Forelimb muscle (tissue), 1 donor: ENCODE data around the gene ASB3. TPM values are rescaled to one million over a fixed set of nuclear protein-coding genes. Genes with fewer than 3 reads are reported as not detected.
"Not testable (repeated sequence)": the region's sequence is repeated elsewhere in the genome, so short reads cannot be mapped to it uniquely, and the experiment has no call there.

Source experiments
- DNase-seq: peaks from one replicate; pipeline ENCODE4 v3.0.0-alpha.2; 2013; ENCODE audit warnings: low read depth
- polyA plus RNA-seq: library from polyadenylated mRNA; unstranded; fragments of 120-200 nt; gene quantifications from one replicate; pipeline ENCODE4 v1.2.1, GENCODE V29; 2013; ENCODE audit not compliant: insufficient read length

The ASB3 gene, protein sequence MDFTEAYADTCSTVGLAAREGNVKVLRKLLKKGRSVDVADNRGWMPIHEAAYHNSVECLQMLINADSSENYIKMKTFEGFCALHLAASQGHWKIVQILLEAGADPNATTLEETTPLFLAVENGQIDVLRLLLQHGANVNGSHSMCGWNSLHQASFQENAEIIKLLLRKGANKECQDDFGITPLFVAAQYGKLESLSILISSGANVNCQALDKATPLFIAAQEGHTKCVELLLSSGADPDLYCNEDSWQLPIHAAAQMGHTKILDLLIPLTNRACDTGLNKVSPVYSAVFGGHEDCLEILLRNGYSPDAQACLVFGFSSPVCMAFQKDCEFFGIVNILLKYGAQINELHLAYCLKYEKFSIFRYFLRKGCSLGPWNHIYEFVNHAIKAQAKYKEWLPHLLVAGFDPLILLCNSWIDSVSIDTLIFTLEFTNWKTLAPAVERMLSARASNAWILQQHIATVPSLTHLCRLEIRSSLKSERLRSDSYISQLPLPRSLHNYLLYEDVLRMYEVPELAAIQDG
- 14.6 TPM for polyA plus RNA-seq

DNA sequence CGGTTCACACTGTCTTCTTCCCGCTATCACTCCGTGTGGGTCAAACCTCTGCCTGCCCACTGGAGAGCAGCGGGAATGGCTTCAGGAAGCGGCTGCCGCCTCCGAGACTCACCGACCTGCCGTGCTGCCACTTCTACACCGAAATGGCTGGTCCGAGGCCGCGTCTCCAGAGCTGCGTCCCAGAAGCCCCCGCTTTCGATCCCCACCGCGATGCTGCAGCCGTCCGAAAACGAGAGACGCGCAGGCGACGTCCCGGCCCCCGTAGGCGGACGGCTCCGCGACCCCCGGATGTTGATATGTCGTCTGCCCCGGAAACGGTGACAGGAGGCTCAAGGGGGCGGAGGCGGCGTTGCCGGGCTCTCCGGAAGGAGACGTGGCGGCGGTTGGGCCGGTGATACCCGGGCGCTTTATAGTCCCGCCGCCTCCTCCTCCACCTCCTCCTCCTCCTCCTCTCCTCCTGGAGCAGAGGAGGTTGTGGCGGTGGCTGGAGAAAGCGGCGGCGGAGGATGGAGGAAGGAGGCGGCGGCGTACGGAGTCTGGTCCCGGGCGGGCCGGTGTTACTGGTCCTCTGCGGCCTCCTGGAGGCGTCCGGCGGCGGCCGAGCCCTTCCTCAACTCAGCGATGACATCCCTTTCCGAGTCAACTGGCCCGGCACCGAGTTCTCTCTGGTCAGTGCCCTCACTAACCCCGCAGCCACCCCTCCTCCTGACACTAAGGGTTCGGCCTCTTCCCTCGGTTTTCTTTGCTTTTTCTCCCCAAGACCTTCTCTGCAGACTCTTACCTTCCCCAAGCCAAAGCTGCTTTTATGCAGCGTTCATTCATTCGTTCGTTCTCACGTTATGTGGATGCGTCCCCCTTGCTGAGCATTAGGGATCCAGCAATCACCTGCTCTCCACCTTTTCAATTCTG is at the start of gene ASB3, which contains the start of gene ERLEC1:
ASB3 (minus strand) TSS at position 249 of the 909 bp plus-strand sequence. CDS start 21,381 bp downstream, outside the sequence.
ERLEC1 (plus strand) TSS at position 340 of the 909 bp plus-strand sequence; CDS start at position 507, 167 bp downstream.
- DNase-seq = peak; percentile 74

- not testable (repeated sequence) for DNase-seq
These were observed 43.2 kb upstream of the ASB3 start for GRCh38 chr2:53829980-53830290.

DNA sequence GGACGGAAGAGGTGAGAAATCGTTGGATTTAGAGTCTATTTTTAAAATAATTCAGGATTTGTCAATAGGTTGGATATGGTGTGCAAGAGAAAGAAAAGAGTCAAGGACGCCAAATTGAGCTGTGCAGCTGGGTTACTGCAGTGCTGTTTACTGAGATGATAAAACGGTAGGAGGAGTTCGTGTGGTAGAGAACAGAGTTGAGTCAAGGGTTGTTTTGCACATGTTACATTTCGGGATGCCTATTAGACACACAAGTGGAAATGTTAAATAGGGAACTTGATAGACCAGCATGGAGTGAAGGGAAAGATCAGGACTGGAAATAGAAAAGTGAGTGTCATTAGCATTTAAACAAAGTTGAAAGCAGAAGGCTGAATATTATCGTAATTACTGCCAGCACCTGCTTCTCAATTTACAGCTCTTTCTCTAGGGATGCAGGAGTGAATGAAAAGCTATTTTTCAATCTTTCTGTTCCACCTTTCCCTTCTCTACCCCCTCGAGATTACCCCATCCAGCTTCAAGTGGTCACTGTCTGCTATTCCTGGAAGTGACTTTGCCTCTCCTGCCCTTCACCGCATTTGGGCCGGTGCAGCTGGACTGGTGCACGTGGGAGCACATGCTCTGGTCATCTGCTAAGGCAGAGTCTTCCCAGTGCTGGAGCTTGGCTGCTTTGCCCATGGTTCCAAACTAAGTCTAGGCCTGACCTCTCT is 42.7 kb upstream of the ASB3 start:
- DNase-seq = no peak

- no peak for DNase-seq
These were observed 41.6 kb upstream of the ASB3 start for GRCh38 chr2:53828331-53828730.

GRCh38 chr2:53827398-53828175 is 40.8 kb upstream of the ASB3 start:
- DNase-seq = no peak

GRCh38 chr2:53826587-53827397 is 40.0 kb upstream of the ASB3 start:
- no peak for DNase-seq

DNA sequence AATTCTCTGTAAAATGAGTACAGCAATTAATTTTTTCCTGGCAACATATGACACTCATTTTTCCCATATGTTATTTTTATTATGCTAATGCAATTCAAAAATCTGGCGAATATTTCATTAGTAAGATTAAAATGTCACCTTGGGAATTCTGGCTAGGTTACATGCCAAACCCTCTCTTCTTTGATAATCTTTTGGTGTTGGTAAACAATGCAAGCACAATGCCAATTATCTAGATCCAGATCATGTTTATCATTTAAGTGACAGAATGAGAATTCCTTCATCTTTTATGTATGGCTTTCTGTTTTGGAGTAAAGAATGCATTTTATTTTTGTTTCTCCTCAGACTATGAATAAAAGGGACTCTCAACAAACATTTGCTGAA is 39.3 kb upstream of the ASB3 start:
- no peak for DNase-seq

DNA sequence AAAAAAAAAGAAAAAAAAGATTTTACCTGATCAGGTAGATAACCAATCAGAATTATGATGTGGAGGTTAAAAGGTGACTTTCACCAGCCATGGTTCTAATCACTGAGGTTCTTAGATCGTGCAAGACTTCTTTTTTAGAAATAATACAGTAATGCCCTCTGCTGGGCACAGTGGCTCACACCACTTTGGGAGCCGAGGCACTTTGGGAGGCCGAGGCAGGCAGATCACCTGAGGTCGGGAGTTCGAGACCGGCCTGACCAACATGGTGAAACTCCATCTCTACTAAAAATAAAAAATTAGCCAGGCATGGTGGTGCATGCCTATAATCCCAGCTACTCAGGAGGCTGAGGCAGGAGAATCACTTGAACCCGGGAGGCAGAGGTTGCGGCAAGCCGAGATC is 36.9 kb upstream of the ASB3 start:
- not testable (repeated sequence) for DNase-seq

DNA sequence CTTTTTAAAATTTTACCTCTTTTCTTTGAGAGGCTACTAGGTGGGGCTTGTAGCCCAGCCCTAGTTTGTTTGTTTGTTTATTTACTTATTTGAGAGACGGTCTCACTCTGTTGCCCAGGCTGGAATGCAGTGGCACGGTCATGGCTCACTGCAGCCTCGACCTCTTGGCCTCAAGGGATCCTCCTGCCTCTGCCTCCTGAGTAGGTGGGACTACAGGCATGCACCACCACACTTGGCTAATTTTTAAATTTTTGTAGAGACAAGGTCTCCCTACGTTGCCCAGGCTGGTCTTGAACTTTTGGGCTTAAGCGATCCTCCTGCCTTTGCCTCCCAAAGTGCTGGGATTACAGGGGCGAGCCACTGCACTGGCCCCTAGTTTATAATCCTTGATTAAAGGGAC is 35.1 kb upstream of the ASB3 start:
- DNase-seq = no peak

GRCh38 chr2:53820711-53821110 is 34.0 kb upstream of the ASB3 start:
- DNase-seq = no peak

GRCh38 chr2:53820048-53820447 is 33.3 kb upstream of the ASB3 start:
- DNase-seq = no peak

DNA sequence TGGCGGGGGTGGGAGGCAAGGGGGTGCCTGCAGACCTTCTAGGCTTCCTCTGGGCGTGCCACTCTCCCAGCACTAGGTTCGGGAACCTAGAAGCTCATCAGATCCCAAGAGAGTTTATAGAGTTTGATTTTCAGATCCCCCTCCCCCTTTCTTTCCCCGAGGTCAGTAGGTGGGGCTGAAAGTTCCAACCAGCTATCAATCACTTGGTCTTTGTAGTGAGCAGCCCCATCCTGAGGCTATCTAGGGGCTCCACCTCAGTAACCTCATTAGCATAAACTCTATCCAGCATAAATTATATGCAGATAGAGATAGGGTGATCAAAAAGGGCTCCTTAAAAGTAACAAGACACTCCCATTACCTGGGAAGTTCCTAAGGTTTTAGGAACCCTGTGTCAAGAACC is 32.9 kb upstream of the ASB3 start:
- no peak for DNase-seq

GRCh38 chr2:53818854-53819435 is 32.2 kb upstream of the ASB3 start:
- DNase-seq = no peak

DNA sequence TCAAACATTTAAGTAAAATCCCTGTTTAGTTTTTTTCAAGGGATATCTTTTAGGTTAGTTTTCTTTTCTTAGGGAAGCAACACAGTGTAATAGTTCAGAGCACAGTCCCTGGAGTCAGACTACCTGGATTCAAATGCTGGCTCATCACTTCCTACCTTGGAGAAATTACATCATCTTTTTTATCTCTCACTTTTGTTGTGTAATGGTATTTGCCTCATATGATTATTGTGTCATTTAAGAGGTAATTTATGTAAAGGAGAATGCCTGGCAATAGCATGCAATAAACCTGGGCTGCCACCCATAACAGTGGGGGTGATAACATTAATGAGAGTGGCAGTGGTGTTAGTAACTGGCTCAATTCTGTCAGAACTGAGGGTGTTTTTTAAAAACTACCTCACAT is 26.4 kb upstream of the ASB3 start:
- DNase-seq = no peak

DNA sequence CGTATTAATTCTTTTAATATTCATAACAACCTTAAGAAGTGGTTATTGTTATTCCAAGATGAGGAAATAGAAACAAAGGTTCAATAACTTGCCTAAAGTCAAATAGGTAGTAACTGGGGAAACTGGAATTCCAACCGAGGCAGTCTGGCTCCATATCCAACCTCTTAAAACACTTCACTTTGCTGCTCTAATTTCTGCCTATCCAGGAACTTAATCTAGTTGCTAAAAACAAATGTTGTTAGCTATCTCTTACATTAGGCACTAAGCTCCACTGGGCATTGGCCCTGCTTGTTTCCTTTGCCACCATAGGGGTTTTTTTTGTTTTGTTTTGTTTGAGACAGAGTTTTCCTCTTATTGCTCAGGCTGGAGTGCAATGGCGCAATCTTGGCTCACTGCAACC is 24.8 kb upstream of the ASB3 start:
- no peak for DNase-seq

GRCh38 chr2:53802617-53803151 is 15.9 kb upstream of the ASB3 start:
- no peak for DNase-seq

- DNase-seq = no peak
These were observed 14.8 kb upstream of the ASB3 start for GRCh38 chr2:53801547-53801946.

GRCh38 chr2:53793821-53794220 is 7.1 kb upstream of the ASB3 start:
- DNase-seq = no peak

GRCh38 chr2:53793261-53793660 is 6.5 kb upstream of the ASB3 start:
- no peak for DNase-seq
